GM20431 (cell line): ENCODE data around the gene IL4.
"Not testable (repeated sequence)": the region's sequence is repeated elsewhere in the genome, so short reads cannot be mapped to it uniquely, and the experiment has no call there.

Source experiments
- in situ Hi-C: fragments of 300-500 bp; cut with MseI, MboI; formaldehyde crosslinking; loops from one replicate; pipeline ENCODE4 v1.15.0; 2020; ENCODE audit warnings: low sequenced_read_pairs; ENCODE audit not compliant: unreplicated experiment

The IL4 gene

DNA sequence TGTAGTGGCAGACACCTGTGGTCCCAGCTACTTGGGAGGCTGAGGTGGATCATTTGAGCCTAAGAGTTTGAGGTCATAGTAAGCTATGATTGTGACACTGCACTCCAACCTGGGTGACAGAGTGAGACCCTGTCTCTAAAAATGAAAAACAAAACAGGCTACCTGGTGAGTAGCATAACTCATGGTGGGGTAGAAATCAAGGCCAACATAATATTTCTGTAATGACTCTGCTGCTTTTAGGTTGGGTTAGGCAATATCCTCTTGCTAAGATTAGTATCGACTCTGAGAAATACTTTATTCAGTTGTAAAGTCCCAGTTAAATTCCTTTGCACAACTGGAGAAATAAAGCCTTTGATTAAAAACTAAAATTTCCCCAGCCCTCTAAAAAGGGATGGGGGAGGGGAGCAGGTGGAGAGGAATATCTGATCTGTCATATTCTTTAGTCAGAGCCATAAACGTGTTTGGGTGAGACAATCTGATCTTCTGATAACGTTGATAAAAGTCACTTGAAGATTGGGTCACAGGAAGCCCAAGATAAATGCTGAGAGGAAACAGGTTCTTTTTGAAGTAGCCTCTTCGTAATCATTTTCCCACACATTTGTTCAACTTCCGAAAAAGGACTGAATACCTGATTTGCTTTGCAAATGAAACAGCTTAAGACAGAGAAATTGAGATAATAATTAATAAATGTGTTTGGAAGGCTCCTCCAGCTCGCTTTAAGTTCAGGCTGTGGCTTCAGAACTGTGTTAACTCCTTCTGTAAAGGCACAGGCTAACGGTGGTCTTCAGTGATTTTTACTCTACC lies 14.9 kb downstream of the IL4 start:
- in situ Hi-C loops: no loop called here

GRCh38 chr5:132689513-132689912 lies 15.7 kb downstream of the IL4 start:
- in situ Hi-C loops: no loop called here

- in situ Hi-C loops: no loop called here
Observed at GRCh38 chr5:132690156-132690555, 16.4 kb downstream of the IL4 start.

DNA sequence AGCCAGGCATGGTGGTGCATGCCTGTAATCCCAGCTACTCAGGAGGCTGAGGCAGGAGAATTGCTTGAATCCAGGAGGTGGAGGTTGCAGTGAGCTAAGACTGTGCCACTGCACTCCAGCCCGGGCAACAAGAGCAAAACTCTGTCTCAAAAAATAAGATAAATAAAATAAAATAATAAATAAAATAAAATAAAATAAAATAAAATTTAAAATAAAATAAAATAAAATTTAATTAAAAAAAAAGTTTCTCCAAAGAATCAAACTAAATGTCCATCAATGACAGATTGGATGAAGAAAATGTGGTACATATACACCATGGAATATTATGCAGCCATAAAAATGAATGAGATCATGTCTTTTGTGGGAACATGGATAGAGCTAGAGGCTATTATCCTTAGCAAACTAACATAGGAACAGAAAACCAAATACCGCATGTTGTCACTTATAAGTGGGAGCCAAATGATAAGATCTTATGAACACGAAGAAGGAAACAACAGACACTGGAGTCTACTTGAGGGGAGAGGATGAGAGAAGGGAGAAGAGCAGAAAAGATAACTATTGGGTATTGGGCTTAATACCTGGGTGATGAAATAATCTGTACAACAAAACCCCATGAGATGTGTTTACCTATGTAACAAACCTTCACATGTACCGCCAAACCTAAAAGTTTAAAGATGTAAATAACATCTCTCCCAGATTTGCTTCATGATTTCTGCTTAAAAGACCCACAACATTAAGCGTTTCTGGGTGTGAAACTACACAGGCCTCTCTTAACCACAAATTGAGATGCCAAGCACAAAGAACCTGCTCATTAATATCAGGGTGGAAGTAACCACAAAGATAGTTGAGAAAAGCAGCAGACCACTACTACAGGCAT lies 18.2 kb downstream of the IL4 start:
- in situ Hi-C loops: not testable (repeated sequence)

- in situ Hi-C loops: no loop called here
Observed at GRCh38 chr5:132692632-132692967, 18.8 kb downstream of the IL4 start.

- in situ Hi-C loops: no loop called here
Observed at GRCh38 chr5:132695956-132696355, 22.2 kb downstream of the IL4 start.

DNA sequence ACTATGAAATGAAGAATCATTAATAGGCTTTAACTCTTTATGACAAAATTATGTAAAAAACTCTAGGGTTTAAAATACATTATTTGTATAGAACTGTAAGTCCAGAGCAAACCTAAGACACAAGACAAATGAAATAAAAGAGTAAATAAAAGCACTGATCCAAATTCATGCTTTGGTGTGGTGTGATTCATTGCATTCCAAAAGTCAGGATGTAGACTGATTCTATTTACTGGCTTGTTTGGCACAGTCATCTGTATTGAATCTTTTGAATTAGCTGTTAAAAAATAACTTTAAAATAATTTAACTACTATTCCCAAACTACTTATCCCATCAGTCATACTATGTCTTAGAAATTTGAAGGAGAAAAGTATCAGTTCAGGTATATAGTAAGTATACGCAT lies 31.1 kb downstream of the IL4 start:
- in situ Hi-C loops: no loop called here

DNA sequence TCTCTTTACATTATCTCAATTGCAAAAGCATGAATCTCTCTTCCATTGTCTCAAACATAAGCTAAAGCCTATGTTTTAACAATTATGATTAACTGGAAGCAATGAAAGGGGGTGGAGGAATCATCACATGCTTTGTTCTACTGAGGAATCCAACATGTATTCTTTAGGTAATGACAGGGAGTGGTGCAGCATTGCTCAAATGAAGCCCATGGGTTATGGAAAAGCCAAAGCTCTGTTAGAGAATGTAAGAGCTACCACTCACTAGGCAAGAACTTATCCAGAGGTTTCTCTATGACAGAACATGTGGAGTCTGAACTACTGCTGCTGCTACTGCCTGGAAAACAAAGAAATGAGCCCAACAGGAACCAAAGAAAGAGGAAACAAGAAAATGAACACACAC lies 34.9 kb downstream of the IL4 start:
- in situ Hi-C loops: no loop called here

GRCh38 chr5:132714456-132715307 lies 40.9 kb downstream of the IL4 start:
- in situ Hi-C loops: no loop called here

DNA sequence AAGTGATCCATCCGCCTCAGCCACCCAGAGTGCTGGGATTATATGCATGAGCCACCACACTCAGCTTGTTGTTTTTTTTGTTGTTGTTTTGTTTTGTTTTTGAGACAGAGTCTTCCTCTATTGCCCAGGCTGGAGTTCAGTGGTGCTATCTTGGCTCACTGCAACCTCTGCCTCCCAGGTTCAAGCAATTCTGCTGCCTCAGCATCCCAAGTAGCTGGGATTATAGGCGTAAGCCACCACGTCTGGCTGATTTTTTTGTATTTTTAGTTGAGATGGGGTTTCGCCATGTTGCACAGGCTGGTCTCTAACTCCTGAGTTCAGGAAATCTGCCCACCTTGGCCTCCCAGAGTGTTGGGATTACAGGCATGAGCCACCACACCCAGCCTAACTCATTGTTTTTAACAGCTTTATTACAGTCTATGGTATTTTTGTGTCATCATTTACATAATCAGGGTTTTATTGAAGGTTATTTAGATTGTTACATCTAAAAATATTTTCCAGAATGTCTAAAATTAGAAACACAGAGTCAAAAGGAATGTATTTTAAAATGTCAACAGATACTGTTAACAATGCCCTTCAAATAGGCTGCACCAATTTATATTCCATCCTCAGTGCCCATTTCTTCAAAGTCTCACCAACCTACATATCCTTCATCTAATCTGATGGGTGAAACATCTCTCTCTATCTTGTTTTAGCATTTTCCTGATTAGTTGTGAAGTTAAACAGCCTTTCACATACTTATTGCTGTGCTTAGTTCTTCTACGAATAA lies 44.9 kb downstream of the IL4 start:
- in situ Hi-C loops: no loop called here

DNA sequence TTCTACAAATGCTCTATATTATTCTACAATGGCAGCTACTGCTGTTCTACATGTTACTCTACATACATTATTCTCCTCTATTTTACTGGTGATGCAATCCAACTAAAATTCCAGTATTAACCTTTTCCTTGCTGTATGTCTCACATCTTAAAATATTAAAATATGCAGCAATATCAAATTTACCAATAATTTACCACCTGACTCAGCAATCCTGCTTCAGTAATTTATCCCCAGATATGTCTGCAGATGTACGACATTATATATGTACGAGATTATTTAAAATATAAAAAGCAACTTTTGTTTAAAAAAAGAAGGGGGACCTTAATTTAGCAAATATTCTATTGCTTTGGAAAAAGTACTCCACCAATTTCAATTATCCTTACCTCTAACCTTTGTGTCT lies 52.0 kb downstream of the IL4 start:
- in situ Hi-C loops: no loop called here

DNA sequence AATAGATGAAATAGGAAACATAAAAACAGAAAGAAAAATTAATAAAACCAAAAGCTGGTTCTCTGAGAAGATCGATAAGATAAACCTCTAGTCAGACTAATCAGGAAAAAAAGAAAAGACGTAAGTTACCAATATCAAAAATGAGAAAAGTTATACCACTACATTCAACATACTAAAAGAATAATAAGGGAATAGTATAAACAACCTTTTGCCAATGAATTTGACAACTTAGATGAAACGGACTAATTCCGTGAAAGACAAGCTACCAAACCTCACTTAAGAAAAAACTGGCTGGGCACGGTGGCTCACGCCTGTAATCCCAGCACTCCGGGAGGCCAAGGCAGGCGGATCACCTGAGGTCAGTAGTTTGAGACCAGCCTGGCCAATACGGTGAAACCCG lies 56.1 kb downstream of the IL4 start:
- in situ Hi-C loops: no loop called here
